ENCODE measurements around the gene ATP6V0D1. TPM values are rescaled to one million over a fixed set of nuclear protein-coding genes. Genes with fewer than 3 reads are reported as not detected.

Gene ATP6V0D1
- total and polyA plus RNA-seq, 10 donors = 37.3 to 133 (median 105) TPM

DNA sequence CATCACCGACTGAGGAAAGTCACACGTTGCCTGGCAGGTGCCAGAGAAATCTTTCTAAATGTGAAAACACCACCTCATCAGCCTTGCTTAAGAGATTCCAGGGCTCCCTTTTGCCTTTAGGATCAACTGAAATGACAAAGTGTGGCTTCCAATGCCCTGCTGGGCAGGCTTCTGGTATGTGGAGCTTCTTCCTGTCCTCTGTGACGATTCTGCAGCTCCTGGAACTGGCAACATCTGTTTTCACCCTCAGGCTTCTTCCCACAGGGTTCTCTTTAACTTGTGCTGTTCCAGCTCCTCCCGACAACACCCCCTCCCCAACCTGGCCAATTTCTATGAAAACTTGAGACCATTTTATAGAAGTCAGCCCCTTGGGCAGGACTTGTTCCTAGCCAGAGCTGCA, 59.9 kb downstream of the ATP6V0D1 start:
- H3K4me1 ChIP-seq = peaks cover 0 to 12% (median 10%) of the 10 kb centered on the region in 6 donors
- H3K36me3 ChIP-seq = no peaks in the 10 kb centered on the region
- H3K27ac ChIP-seq = no peak overlapping the region
- TF ChIP-seq POLR2AphosphoS5 (IDR thresholded peaks at IDR 0.05) (no peak), POLR2A (IDR thresholded peaks at IDR 0.05) (no peak)
- TF ChIP-seq, protein P1, sequence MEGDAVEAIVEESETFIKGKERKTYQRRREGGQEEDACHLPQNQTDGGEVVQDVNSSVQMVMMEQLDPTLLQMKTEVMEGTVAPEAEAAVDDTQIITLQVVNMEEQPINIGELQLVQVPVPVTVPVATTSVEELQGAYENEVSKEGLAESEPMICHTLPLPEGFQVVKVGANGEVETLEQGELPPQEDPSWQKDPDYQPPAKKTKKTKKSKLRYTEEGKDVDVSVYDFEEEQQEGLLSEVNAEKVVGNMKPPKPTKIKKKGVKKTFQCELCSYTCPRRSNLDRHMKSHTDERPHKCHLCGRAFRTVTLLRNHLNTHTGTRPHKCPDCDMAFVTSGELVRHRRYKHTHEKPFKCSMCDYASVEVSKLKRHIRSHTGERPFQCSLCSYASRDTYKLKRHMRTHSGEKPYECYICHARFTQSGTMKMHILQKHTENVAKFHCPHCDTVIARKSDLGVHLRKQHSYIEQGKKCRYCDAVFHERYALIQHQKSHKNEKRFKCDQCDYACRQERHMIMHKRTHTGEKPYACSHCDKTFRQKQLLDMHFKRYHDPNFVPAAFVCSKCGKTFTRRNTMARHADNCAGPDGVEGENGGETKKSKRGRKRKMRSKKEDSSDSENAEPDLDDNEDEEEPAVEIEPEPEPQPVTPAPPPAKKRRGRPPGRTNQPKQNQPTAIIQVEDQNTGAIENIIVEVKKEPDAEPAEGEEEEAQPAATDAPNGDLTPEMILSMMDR (IDR thresholded peaks at IDR 0.05 in 8 of 11, conservative IDR thresholded peaks at IDR 0.05 in 3 of 11) = no peak
- H3K9me3 ChIP-seq = no peaks in the 10 kb centered on the region
- H3K27me3 ChIP-seq (replicated peaks in 1 of 7) = peaks cover 0 to 34% (median 0%) of the 10 kb centered on the region in 7 donors
- 80 to 95% (median 88%) methylated on average over 4 of the region's 4 CpGs for WGBS, 5 donors
- no peak for DNase-seq
- no peak overlapping the region for H3K4me3 ChIP-seq
- intact Hi-C loops (cut with DNase I; ENCODE audit: low total_unique reads) = no loop called here

DNA sequence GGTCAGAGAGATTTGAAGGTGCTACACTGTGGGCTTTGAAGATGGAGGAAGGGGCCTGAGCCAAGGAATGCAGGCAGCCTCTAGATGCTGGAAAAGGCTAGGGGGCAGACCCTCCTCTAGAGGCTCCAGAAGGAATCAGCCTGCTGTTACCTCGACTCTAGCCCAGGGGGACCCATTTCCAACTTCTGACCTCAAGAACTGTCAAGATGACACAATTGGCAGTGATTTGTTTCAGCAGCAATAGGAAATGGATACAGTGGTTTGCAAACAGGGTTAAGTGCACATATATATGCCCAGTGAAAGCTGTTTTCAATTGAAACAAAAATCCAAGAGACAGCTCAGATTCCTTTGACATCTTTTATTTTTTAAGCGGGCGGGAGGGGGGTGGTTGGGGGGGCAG, 61.0 kb downstream of the ATP6V0D1 start:
- Histone ChIP-seq H3K27ac (no peak overlapping the region), H3K27me3 (replicated peaks in 1 of 7) (peaks cover 0 to 38% (median 0%) of the 10 kb centered on the region in 7 donors), H3K36me3 (no peaks in the 10 kb centered on the region), H3K4me1 (peaks cover 1 to 23% (median 19%) of the 10 kb centered on the region in 6 donors), H3K4me3 (no peak overlapping the region), H3K9me3 (no peaks in the 10 kb centered on the region)
- TF ChIP-seq POLR2A (IDR thresholded peaks at IDR 0.05) = no peak
- no peak for TF ChIP-seq POLR2AphosphoS5 (IDR thresholded peaks at IDR 0.05)
- TF ChIP-seq, protein P1 (IDR thresholded peaks at IDR 0.05 in 8 of 11, conservative IDR thresholded peaks at IDR 0.05 in 3 of 11) = no peak
- WGBS, 5 donors = 68 to 78% (median 76%) methylated on average over 3 of the region's 3 CpGs
- intact Hi-C loops (cut with DNase I; ENCODE audit: low total_unique reads) = no loop called here
- no peak for DNase-seq

DNA sequence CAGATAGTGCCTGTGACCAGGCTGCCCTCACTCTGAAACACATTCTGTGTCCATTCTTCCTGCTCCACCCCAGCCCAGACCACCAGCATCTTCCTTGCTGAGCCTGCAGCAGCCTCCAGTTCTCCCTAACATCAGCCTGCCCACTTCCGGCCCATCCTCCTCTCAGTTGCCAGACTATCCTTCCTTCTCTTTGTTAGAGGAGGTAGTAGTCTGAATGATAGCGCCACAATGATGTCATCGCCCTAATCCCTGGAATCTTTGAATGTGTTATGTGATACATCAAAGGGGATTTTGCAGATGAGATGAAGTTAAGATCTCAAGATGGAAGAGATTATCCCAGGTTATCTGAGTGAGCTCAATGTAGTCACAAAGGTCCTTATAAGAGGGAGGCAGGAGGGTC, 61.5 kb downstream of the ATP6V0D1 start:
- DNase-seq = no peak
- Histone ChIP-seq H3K27me3 (replicated peaks in 1 of 7) (peaks cover 0 to 33% (median 0%) of the 10 kb centered on the region in 7 donors), H3K9me3 (no peaks in the 10 kb centered on the region), H3K27ac (no peak overlapping the region), H3K36me3 (no peaks in the 10 kb centered on the region), H3K4me3 (no peak overlapping the region), H3K4me1 (peaks cover 6 to 27% (median 24%) of the 10 kb centered on the region in 6 donors)
- intact Hi-C loops (cut with DNase I; ENCODE audit: low total_unique reads) = no loop called here
- TF ChIP-seq, protein P1 (IDR thresholded peaks at IDR 0.05 in 8 of 11, conservative IDR thresholded peaks at IDR 0.05 in 3 of 11) = no peak
- TF ChIP-seq POLR2A (IDR thresholded peaks at IDR 0.05) (no peak), POLR2AphosphoS5 (IDR thresholded peaks at IDR 0.05) (no peak)
- 86 to 98% (median 91%) methylated on average over 3 of the region's 3 CpGs for WGBS, 5 donors

DNA sequence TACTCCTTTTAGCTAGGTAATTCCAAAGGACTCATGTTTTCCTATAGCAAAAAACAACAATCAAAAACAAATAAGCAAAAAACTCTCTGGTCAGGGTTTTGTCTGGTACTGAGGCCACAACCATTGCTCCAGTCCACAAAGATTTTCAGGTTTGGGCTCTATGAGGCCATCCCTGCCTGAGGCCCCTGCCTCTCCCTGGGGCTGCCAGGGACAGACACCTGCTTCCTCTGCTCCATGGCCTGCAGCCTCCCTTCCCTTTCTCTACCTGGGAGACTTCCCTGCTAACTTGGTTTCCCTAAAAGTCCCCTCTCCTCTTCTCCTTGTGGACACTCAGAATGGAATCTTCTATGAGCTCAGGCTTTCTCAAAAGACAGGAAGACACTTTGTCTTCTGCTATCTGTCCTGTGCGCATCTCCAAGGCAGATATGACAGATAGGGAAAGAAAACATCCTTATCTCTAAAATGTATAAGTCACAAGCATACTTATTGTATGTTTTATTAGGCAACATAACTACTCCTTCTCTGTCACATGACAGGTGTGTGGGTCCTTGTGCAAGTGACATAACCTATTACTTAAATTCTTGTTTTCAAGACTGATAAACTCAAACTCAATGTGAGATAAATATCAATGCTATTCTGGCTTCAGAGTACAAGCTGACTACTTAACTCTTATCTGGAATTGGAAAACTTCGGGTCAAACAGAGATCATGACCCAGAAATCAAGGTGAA, 63.5 kb downstream of the ATP6V0D1 start:
- Histone ChIP-seq H3K36me3 (no peaks in the 10 kb centered on the region), H3K27me3 (replicated peaks in 1 of 7) (peaks cover 0 to 25% (median 0%) of the 10 kb centered on the region in 7 donors), H3K27ac (no peak overlapping the region), H3K4me1 (peaks cover 7 to 46% (median 32%) of the 10 kb centered on the region in 6 donors), H3K9me3 (no peaks in the 10 kb centered on the region), H3K4me3 (no peak overlapping the region)
- no peak for TF ChIP-seq POLR2AphosphoS5 (IDR thresholded peaks at IDR 0.05)
- no peak for TF ChIP-seq POLR2A (IDR thresholded peaks at IDR 0.05)
- TF ChIP-seq, protein P1 (IDR thresholded peaks at IDR 0.05 in 8 of 11, conservative IDR thresholded peaks at IDR 0.05 in 3 of 11) = no peak
- WGBS, 5 donors = 80 to 94% (median 86%) methylated on average over 2 of the region's 2 CpGs
- intact Hi-C loops (cut with DNase I; ENCODE audit: low total_unique reads) = no loop called here
- no peak for DNase-seq
